GM11168 (cell line): Measurements from ENCODE around the gene NAT9.

Source experiments
- in situ Hi-C: fragments of 300-500 bp; cut with MboI; formaldehyde crosslinking; loops from one replicate; pipeline ENCODE4 v1.12.0; 2022; ENCODE audit warnings: low sequenced_read_pairs; ENCODE audit not compliant: unreplicated experiment

The NAT9 gene

DNA sequence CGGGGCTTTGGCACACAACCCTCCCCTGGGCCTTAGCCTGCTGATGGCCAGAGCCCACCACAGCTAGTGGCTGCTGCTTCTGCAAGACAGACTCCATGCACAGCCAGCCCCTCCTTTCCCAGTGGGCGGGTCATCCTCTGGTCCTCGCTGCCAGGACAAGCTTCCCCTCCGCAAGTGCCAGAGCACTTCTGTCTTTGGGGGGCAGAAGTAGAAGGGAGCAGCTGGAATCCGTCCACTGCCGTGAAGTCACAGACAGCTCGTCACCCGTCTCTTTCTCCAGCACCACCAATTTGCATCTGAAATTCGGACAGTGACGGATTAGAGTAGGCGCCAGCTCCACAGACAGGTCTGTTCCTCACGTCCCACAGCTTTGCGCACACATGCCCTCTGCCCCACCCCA is 31.3 kb upstream of the NAT9 start:
- in situ Hi-C loops = no loop called here

DNA sequence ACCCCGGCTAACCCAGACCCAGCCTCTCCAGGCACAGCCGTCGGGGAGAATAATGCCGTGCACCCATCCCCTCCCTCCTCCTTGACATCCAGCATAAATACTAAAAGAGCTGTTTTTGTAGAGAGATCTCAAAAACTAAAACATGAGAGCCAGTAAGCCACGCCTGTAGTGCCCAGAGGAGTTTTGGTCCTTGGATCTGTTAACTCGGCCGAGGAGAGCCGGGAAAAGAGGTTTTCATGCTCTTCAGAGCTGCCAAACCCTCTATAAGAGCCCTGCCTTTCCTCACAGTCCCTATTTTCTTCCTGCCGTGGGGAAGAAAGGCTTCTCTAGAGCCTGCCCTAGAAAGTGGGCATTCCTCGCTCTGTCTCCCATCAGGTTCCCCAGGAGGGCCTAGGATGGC is 30.2 kb upstream of the NAT9 start:
- in situ Hi-C loops = no loop called here

GRCh38 chr17:74805591-74805991 is 29.4 kb upstream of the NAT9 start:
- in situ Hi-C loops = no loop called here

- in situ Hi-C loops = loop anchor here (5.0 kb wide), 1 partner anchor 43 kb away; no protein-coding TSS in a partner anchor
Observed at GRCh38 chr17:74804683-74805082, 28.5 kb upstream of the NAT9 start.

- in situ Hi-C loops = loop anchor here (5.0 kb wide), 1 partner anchor 43 kb away; no protein-coding TSS in a partner anchor
Observed at GRCh38 chr17:74803971-74804370, 27.8 kb upstream of the NAT9 start.

- in situ Hi-C loops = loop anchor here (5.0 kb wide), 1 partner anchor 44 kb away; no protein-coding TSS in a partner anchor
Observed at GRCh38 chr17:74803388-74803930, 27.3 kb upstream of the NAT9 start.

- in situ Hi-C loops = loop anchor here (5.0 kb wide), 1 partner anchor 45 kb away; no protein-coding TSS in a partner anchor
Observed at GRCh38 chr17:74801896-74802295, 25.8 kb upstream of the NAT9 start.

- in situ Hi-C loops = loop anchor here (5.0 kb wide), 1 partner anchor 47 kb away; no protein-coding TSS in a partner anchor
Observed at GRCh38 chr17:74800531-74800930, 24.4 kb upstream of the NAT9 start.

DNA sequence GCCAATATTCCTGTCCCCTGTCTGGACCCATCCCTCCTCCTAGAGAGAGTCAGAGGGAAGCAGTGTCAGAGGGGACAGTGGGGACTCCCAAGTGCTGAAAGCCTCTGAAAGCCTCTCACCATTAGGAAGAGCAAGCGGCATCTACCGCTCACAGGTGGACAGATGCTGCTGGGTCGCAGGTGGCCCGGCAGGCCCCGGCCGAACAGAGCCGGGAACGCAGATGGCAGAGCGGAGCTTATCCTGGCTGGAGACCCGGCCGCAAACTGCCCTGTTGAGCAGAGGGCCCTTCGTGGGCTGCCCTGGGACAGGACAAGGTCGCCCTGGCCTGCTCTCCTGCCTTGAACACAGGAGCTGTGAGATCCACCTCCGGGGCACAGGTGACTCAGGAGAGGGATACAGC is 23.0 kb upstream of the NAT9 start:
- in situ Hi-C loops = no loop called here

- in situ Hi-C loops = no loop called here
Observed at GRCh38 chr17:74798239-74798707, 22.1 kb upstream of the NAT9 start.

DNA sequence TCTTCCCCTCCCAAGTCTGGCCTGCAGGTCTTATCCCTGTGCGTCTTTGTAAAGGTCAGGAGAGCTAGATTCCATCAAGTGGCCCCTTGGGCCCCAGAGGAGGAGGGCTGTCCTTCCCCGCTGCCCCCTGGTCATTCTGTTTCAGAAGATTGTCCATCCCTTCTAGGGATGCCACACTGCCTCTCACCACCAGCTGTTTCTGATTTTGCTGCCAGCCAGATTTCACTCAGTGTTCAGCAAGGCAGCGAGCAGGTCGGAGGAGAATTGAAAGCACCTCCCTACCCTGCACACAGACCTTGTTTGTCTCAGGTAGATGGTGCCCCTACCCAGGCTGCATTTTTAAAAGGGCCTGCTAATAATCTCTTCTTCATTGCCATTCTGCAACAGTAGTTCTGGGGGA is 21.7 kb upstream of the NAT9 start:
- in situ Hi-C loops = no loop called here

GRCh38 chr17:74796866-74797265 is 20.7 kb upstream of the NAT9 start:
- in situ Hi-C loops = no loop called here

DNA sequence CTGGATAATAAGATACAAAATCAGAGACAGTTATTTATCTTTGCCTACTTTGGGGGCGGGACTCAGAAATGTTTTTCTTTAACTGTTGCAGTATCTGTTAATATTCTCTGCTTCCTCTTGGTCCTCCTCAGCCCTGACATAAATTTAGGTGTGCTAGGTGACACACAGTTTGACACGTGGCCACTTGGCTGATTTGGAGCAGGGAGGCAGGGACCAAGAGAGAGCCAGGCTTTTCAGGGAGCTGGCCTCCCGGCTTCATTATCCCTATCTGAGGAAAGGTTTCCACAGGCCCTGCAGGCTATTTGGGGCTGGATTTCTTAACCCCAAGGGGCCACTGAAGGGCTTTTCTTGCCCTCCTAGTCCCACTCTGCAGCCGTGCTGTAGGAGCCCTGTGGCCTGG is 20.1 kb upstream of the NAT9 start:
- in situ Hi-C loops = no loop called here

DNA sequence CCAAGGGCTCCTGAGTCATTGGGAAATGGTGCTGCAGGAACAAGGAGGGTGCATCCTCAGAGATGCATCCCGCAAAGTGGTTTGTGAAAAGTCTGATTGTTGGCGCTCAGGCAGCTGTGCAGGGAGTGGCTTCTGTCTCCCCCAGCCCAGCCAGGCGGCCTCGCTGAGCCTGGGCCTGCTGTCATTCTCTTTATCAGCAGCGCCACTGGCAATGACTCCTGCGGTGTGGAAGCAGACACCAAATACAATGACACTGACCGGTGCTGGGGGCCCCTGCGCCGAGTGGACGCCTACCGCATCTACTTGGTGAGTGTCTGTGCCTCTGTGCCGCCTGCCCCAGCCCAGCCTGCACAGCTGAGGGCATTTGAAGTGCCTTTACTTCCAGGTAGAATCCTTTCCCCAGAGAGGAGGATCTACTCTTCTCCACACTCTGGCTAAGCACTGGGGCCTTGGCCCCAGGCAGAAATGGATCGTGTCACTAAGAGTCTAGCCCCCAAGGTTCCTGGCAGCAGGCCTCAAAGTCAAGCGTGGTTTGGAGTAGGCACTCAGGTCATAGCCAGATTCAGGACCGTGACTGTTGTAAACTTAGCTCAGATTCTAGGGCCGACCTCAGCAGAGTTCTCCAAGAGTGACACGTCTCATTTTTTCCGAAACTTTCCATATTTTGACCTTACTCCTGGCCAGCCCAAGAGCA is 19.3 kb upstream of the NAT9 start:
- in situ Hi-C loops = no loop called here

DNA sequence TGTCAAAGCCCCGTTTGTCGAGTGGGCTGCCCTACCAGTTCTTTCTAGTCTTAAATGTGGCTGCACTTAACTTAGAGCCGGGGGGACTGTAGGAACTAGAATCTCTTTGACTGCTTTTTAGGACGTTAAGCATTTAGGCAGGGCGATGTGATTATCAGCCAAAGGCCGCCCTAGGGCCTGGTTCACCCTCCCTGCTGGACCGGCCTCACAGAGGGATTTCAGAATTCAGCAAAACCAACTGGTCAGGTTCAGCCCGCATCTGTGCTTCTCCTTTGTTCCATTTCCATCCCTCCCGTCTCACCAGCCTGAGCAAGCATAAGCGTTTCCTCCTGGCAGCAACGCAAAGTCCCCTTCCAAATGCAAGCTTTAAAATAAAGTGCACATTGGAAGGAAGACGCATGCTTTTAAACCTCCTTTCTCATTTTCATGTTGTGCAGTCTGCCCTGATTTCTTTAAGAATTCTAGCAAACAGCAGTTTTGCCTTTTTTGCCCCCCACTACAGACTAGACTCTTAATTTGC is 16.5 kb upstream of the NAT9 start:
- in situ Hi-C loops = no loop called here

- in situ Hi-C loops = no loop called here
Observed at GRCh38 chr17:74790161-74791058, 14.3 kb upstream of the NAT9 start.

GRCh38 chr17:74786431-74787055 is 10.4 kb upstream of the NAT9 start:
- in situ Hi-C loops = no loop called here

DNA sequence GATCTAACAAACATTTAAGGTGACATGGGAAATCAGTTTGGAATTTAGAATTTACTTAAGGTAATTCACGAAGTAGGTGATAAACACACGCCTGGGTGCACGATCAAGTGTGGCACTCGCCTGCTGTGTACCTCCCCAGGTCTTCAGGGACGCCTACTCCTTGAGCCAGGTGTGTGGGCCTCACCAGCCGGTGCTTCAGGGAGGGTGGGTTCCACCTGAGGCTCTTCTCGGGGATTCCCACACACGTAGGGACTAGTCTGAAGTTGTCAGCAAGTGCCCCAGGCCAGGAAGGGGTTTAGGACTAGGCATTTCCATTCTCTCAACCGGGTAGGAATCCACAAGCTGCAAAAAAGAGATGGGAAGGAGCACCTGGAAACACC is 9.8 kb upstream of the NAT9 start:
- in situ Hi-C loops = no loop called here

- in situ Hi-C loops = no loop called here
Observed at GRCh38 chr17:74785096-74785980, 9.2 kb upstream of the NAT9 start.
